ENCODE measurements around the gene CMKLR1.

CMKLR1 gene

GRCh38 chr12:108282676-108283075 lies 56.4 kb downstream of the CMKLR1 start:
- no peak for DNase-seq (ENCODE audit: low read depth)
- no peak for TF ChIP-seq CTCF (IDR thresholded peaks at IDR 0.05; ENCODE audit: low read depth, low read length, missing control alignments)
- no peak overlapping the region for H3K4me3 ChIP-seq (ENCODE audit: low read depth, low read length)

- no peak overlapping the region for H3K4me3 ChIP-seq (ENCODE audit: low read depth, low read length)
- no peak for DNase-seq (ENCODE audit: low read depth)
- no peak for TF ChIP-seq CTCF (IDR thresholded peaks at IDR 0.05; ENCODE audit: low read depth, low read length, missing control alignments)
Measured at GRCh38 chr12:108282160-108282559, 57.0 kb downstream of the CMKLR1 start.

GRCh38 chr12:108277613-108278012 lies 61.5 kb downstream of the CMKLR1 start:
- no peak for DNase-seq (ENCODE audit: low read depth)
- TF ChIP-seq CTCF (IDR thresholded peaks at IDR 0.05; ENCODE audit: low read depth, low read length, missing control alignments), result no peak
- no peak overlapping the region for H3K4me3 ChIP-seq (ENCODE audit: low read depth, low read length)

GRCh38 chr12:108273217-108273616 lies 65.9 kb downstream of the CMKLR1 start:
- no peak for TF ChIP-seq CTCF (IDR thresholded peaks at IDR 0.05; ENCODE audit: low read depth, low read length, missing control alignments)
- no peak overlapping the region for H3K4me3 ChIP-seq (ENCODE audit: low read depth, low read length)
- DNase-seq (ENCODE audit: low read depth), result no peak

GRCh38 chr12:108271951-108272872 lies 66.9 kb downstream of the CMKLR1 start:
- no peak for DNase-seq (ENCODE audit: low read depth)
- H3K4me3 ChIP-seq (ENCODE audit: low read depth, low read length), result no peak overlapping the region
- TF ChIP-seq CTCF (IDR thresholded peaks at IDR 0.05; ENCODE audit: low read depth, low read length, missing control alignments), result no peak

- no peak for TF ChIP-seq CTCF (IDR thresholded peaks at IDR 0.05; ENCODE audit: low read depth, low read length, missing control alignments)
- no peak overlapping the region for H3K4me3 ChIP-seq (ENCODE audit: low read depth, low read length)
- no peak for DNase-seq (ENCODE audit: low read depth)
Measured at GRCh38 chr12:108270849-108271143, 68.3 kb downstream of the CMKLR1 start.

Measured in GM12864 (cell line).